ENCODE data around the gene TREML2.

TREML2 gene

GRCh38 chr6:41176189-41176588 is 24.8 kb downstream of the TREML2 start:
- peaks cover 20% of the 10 kb centered on the region for H3K27me3 Mint-ChIP-seq (ENCODE audit: low read depth)
- no peaks in the 10 kb centered on the region for H3K9me3 Mint-ChIP-seq
- H3K4me1 Mint-ChIP-seq (ENCODE audit: low read depth), result no peaks in the 10 kb centered on the region
- H3K27ac Mint-ChIP-seq, result no peak overlapping the region
- H3K4me3 Mint-ChIP-seq, result no peak overlapping the region
- no peaks in the 10 kb centered on the region for H3K36me3 Mint-ChIP-seq (ENCODE audit: low read depth)

- Mint-ChIP-seq H3K9me3 (no peaks in the 10 kb centered on the region), H3K4me1 (ENCODE audit: low read depth) (no peaks in the 10 kb centered on the region), H3K36me3 (ENCODE audit: low read depth) (no peaks in the 10 kb centered on the region), H3K4me3 (no peak overlapping the region), H3K27me3 (ENCODE audit: low read depth) (peaks cover 20% of the 10 kb centered on the region), H3K27ac (no peak overlapping the region)
Observed at GRCh38 chr6:41175084-41175483, 25.9 kb downstream of the TREML2 start.

GRCh38 chr6:41174610-41175009 is 26.3 kb downstream of the TREML2 start:
- Mint-ChIP-seq H3K9me3 (no peaks in the 10 kb centered on the region), H3K4me3 (no peak overlapping the region), H3K27ac (no peak overlapping the region), H3K27me3 (ENCODE audit: low read depth) (peaks cover 20% of the 10 kb centered on the region), H3K36me3 (ENCODE audit: low read depth) (no peaks in the 10 kb centered on the region), H3K4me1 (ENCODE audit: low read depth) (no peaks in the 10 kb centered on the region)

- no peak overlapping the region for H3K4me3 Mint-ChIP-seq
- no peaks in the 10 kb centered on the region for H3K9me3 Mint-ChIP-seq
- H3K27me3 Mint-ChIP-seq (ENCODE audit: low read depth), result peaks cover 17% of the 10 kb centered on the region
- H3K27ac Mint-ChIP-seq, result no peak overlapping the region
- no peaks in the 10 kb centered on the region for H3K4me1 Mint-ChIP-seq (ENCODE audit: low read depth)
- no peaks in the 10 kb centered on the region for H3K36me3 Mint-ChIP-seq (ENCODE audit: low read depth)
Observed at GRCh38 chr6:41171908-41172307, 29.0 kb downstream of the TREML2 start.

- Mint-ChIP-seq H3K36me3 (ENCODE audit: low read depth) (no peaks in the 10 kb centered on the region), H3K4me3 (no peak overlapping the region), H3K4me1 (ENCODE audit: low read depth) (no peaks in the 10 kb centered on the region), H3K9me3 (no peaks in the 10 kb centered on the region), H3K27ac (no peak overlapping the region), H3K27me3 (ENCODE audit: low read depth) (peaks cover 16% of the 10 kb centered on the region)
Observed at GRCh38 chr6:41170547-41171160, 30.3 kb downstream of the TREML2 start.

GRCh38 chr6:41167173-41167963 is 33.6 kb downstream of the TREML2 start:
- Mint-ChIP-seq H3K4me3 (no peak overlapping the region), H3K27me3 (ENCODE audit: low read depth) (peaks cover 16% of the 10 kb centered on the region), H3K36me3 (ENCODE audit: low read depth) (no peaks in the 10 kb centered on the region), H3K9me3 (no peaks in the 10 kb centered on the region), H3K27ac (no peak overlapping the region), H3K4me1 (ENCODE audit: low read depth) (no peaks in the 10 kb centered on the region)

GRCh38 chr6:41164551-41165120 is 36.3 kb downstream of the TREML2 start:
- no peaks in the 10 kb centered on the region for H3K36me3 Mint-ChIP-seq (ENCODE audit: low read depth)
- H3K9me3 Mint-ChIP-seq, result no peaks in the 10 kb centered on the region
- H3K4me1 Mint-ChIP-seq (ENCODE audit: low read depth), result no peaks in the 10 kb centered on the region
- H3K27me3 Mint-ChIP-seq (ENCODE audit: low read depth), result peaks cover 16% of the 10 kb centered on the region
- H3K27ac Mint-ChIP-seq, result no peak overlapping the region
- no peak overlapping the region for H3K4me3 Mint-ChIP-seq

GRCh38 chr6:41163419-41163717 is 37.6 kb downstream of the TREML2 start:
- Mint-ChIP-seq H3K9me3 (no peaks in the 10 kb centered on the region), H3K4me1 (ENCODE audit: low read depth) (no peaks in the 10 kb centered on the region), H3K27ac (no peak overlapping the region), H3K36me3 (ENCODE audit: low read depth) (no peaks in the 10 kb centered on the region), H3K4me3 (no peak overlapping the region), H3K27me3 (ENCODE audit: low read depth) (peaks cover 16% of the 10 kb centered on the region)

- Mint-ChIP-seq H3K27me3 (ENCODE audit: low read depth) (peaks cover 16% of the 10 kb centered on the region), H3K9me3 (no peaks in the 10 kb centered on the region), H3K36me3 (ENCODE audit: low read depth) (no peaks in the 10 kb centered on the region), H3K4me3 (no peak within 1 kb of the TSS), H3K4me1 (ENCODE audit: low read depth) (peaks cover 2% of the 10 kb centered on the region), H3K27ac (no peak within 1 kb of the TSS)
Observed at GRCh38 chr6:41162687-41163418, 38.1 kb downstream of the TREML2 start, which contains the start of gene TREM2. TREM2 (minus strand) TSS chr6:41163116; CDS start chr6:41163082, 34 bp downstream.

GRCh38 chr6:41161851-41162552 is 38.9 kb downstream of the TREML2 start:
- no peaks in the 10 kb centered on the region for H3K36me3 Mint-ChIP-seq (ENCODE audit: low read depth)

GRCh38 chr6:41161380-41161779 is 39.6 kb downstream of the TREML2 start:
- Mint-ChIP-seq H3K27ac (no peak overlapping the region), H3K9me3 (no peaks in the 10 kb centered on the region), H3K27me3 (ENCODE audit: low read depth) (peaks cover 12% of the 10 kb centered on the region), H3K36me3 (ENCODE audit: low read depth) (no peaks in the 10 kb centered on the region), H3K4me3 (no peak overlapping the region), H3K4me1 (ENCODE audit: low read depth) (peaks cover 2% of the 10 kb centered on the region)

More at GRCh38 chr6:41161851-41162552, 38.9 kb downstream of the TREML2 start:
- Mint-ChIP-seq H3K9me3 (no peaks in the 10 kb centered on the region), H3K4me1 (ENCODE audit: low read depth) (peaks cover 2% of the 10 kb centered on the region), H3K27me3 (ENCODE audit: low read depth) (peaks cover 14% of the 10 kb centered on the region), H3K4me3 (no peak overlapping the region), H3K27ac (no peak overlapping the region)

GRCh38 chr6:41160933-41161332 is 40.0 kb downstream of the TREML2 start:
- H3K27ac Mint-ChIP-seq, result no peak overlapping the region
- peaks cover 2% of the 10 kb centered on the region for H3K4me1 Mint-ChIP-seq (ENCODE audit: low read depth)
- no peaks in the 10 kb centered on the region for H3K36me3 Mint-ChIP-seq (ENCODE audit: low read depth)
- peaks cover 9% of the 10 kb centered on the region for H3K27me3 Mint-ChIP-seq (ENCODE audit: low read depth)
- H3K4me3 Mint-ChIP-seq, result no peak overlapping the region
- H3K9me3 Mint-ChIP-seq, result no peaks in the 10 kb centered on the region

- Mint-ChIP-seq H3K36me3 (ENCODE audit: low read depth) (no peaks in the 10 kb centered on the region), H3K9me3 (no peaks in the 10 kb centered on the region), H3K4me3 (no peak overlapping the region), H3K27me3 (ENCODE audit: low read depth) (peaks cover 11% of the 10 kb centered on the region), H3K4me1 (ENCODE audit: low read depth) (peaks cover 2% of the 10 kb centered on the region), H3K27ac (no peak overlapping the region)
Observed at GRCh38 chr6:41159415-41160082, 41.4 kb downstream of the TREML2 start.

GRCh38 chr6:41157323-41157722 is 43.6 kb downstream of the TREML2 start:
- Mint-ChIP-seq H3K27ac (no peak overlapping the region), H3K27me3 (ENCODE audit: low read depth) (peaks cover 11% of the 10 kb centered on the region), H3K9me3 (no peaks in the 10 kb centered on the region), H3K4me3 (no peak overlapping the region), H3K36me3 (ENCODE audit: low read depth) (no peaks in the 10 kb centered on the region), H3K4me1 (ENCODE audit: low read depth) (peaks cover 6% of the 10 kb centered on the region)
